ENCODE measurements around the gene TMCO6. TPM values are rescaled to one million over a fixed set of nuclear protein-coding genes. Genes with fewer than 3 reads are reported as not detected.

Gene TMCO6
- total and polyA plus RNA-seq, 9 of the 15 experiments (the other 6 are each of a cell fraction or from before 2014, with no cell fraction given), result 3.4 to 46.4 (median 16.7) TPM

- TF ChIP-seq CHD7 (IDR thresholded peaks at IDR 0.05; ENCODE audit: low read depth, low read length) (no peak), CBFA2T3 (IDR thresholded peaks at IDR 0.05) (peak; percentile 56; the same call in 1 of the 2 replicates), HNRNPUL1 (IDR thresholded peaks at IDR 0.05; ENCODE audit: low read length) (no peak), TBP (optimal IDR thresholded peaks at IDR 0.05; ENCODE audit: low read depth, low read length) (peak; percentile 44), AFF4 (CRISPR knock-in tag; IDR thresholded peaks at IDR 0.05) (peak; percentile 35; the same call in 1 of the 2 replicates), NR3C1 (CRISPR knock-in tag; IDR thresholded peaks at IDR 0.05) (no peak), ZBTB49 (CRISPR knock-in tag; IDR thresholded peaks at IDR 0.05; ENCODE audit: borderline replicate concordance) (no peak), PHTF2 (CRISPR knock-in tag; IDR thresholded peaks at IDR 0.05) (no peak), ILK (tag; IDR thresholded peaks at IDR 0.05; ENCODE audit: borderline replicate concordance, low read depth) (no peak)
Observed at GRCh38 chr5:140639148-140639981, at the start of gene TMCO6 (continued).

All from K562 (cell line).